HG02852 (cell line): Measurements from ENCODE around the gene WNT7A.

ENCODE experiments used
- ATAC-seq: cut with Tn5 transposase; IDR thresholded peaks from one replicate; pipeline ENCODE4 v1.9.1; 2021; ENCODE audit warnings: mild to moderate bottlenecking, moderate library complexity; ENCODE audit not compliant: unreplicated experiment

Gene WNT7A

DNA sequence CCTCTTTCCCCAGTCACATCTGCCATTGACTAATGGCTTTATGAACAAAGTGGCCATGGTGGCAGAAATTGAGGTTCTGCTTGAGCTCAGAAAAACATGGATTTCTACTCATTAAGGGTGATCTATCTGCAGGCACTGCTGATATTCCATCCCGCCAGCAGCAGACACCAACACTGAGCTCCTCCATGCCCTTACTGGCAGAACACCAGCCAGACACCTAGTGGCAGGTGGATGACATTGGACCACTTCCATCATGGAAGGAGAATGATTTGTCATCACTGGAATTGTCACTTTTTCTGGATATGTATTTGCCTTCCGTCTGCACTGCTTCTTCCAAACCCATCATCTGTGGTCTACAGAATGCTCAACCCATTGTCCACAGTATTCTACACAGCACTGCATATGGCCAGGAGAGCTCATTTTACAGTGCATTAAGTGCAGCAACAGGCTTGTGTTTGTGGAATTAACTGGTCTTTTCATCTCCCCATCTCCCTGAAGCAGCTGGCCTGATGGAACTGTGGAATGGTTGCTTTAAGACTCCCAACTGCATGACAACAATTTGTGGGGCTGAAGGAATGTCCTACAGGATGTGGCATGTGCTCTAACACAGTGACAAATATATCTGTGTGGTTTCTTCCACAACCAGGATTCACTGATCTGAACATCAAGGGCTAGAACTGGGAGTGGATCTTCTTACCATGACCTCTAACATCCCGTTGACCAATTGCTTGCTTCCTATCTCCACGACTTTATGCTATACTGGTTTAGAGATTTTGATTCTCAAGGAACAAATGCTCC is 103.4 kb downstream of the WNT7A start:
- ATAC-seq = no peak

DNA sequence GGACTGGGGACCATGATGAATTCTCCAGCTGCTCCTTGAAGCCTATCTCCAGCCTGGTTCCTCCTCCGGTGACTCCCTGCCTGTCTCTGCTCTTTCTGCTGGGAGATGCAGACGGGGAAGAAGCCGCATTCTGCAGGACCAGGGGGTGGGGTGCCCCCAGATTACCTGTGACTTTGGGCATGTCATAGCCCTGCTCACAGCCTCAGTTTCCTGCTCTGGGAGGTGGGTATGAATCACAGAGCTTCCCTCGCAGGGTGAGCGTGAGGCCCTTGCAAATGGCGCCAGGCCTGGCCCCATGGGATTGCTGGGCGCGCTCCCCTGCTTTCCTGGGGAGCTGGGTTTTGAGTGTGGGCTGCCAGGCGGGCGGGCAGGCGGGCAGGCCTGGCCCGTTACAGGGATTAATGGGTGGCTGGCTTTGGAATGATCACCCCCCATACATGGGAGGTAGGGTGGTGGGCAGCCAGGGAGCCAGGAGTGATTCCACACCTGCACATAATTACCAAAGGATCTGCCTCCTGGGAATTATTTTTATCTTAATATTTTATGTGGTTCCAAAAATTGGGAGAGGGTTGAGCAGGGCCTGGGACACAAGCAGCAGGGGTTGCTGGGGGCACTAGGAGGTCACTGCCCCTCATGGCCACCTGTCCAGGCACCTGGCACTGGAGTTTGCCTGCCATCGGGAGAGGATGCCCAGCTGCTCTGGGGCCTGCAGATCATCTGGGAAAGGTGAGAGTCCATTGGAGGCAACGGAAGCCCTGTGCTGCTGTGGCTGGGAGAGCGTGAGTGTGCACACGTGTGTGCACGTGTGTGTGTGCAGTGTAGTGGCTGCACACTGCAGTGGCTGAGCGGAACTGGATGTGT is 106.8 kb downstream of the WNT7A start:
- no peak for ATAC-seq

DNA sequence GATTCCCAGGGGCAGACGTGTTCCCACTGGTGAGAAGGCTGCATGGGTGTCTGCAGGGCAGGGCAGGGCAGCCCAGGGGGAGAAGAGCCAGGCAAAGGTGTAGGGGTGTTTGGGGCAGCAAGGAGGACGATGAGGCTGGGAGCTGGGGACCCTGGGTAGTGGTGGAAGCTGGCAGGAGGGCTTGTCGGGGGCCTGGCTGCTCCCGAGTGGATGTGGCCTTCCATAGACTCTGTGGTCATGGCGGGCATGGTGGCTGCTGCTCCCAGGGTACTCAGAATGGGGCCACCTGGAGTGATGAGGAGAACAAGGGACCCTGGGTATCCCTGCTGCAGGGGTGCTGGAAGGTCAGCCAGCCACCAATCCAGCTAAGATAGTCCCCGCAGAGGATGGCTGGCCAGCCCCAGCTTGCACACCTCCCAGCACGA is 107.5 kb downstream of the WNT7A start:
- no peak for ATAC-seq

DNA sequence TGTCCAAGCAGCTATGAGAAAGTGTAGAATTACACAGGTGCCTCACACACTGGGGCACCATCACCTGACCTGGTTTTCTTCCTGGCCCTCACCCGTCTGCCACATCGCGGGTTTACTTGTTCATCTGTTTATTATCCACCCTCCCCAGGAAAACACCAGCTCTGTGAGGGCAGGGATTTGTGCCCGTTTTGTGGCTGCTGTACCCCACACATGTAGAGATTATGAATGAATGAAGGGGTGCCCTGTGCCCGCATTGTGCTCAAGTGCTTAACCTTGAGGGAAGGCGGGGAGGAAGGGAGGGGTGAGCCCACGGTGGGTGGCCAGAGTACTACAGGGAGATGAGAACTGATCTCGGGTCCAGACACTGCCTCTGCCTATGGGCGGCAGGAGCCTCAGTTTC is 108.4 kb downstream of the WNT7A start:
- no peak for ATAC-seq

DNA sequence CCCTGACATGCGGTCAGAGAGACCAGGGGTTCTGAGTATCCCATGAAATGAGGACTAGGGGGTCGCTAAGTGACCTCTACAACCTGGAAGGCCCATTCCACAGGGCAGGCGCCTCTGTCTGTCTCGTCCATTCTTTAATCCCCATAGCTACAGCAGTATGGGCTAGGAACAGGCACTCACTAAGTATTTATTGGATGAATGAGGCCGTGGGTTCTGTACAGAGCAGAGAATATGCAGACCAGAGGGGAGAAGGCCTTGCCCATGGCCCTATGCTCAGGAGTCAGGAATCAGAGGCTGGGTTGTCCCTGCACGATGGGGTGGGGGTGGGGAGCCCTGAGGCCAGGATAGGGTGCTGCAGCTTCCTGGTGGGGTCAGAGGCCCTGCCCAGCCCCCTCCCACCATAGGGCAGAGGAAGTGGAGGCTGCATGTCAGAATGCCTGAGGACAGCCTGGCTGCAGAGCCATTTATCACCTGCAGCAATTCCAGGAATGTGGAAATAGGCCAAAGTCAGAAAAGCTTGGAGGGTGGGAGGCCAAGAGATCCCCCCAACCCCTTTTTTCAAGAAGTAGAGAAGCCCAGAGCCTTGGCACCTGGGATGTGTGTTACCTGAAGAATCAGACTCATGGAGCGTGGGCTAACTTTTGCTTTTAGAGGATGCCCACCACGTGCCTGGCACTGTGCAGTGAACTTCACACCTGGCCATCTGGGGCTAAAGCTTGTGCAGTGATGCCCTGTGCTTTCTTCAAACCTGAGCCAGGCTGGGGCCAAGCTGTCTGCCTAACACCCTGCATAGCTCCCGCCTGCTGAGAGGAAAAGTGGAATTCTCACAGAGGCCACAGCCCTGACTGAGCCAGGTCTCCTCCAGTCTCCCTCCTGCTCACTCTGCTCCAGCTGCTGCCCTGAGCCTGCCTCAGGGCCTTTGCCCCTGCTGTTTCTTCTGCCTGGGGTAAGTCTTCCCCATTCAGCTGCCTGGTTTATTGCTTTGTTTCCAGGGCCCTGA is 109.4 kb downstream of the WNT7A start:
- no peak for ATAC-seq

DNA sequence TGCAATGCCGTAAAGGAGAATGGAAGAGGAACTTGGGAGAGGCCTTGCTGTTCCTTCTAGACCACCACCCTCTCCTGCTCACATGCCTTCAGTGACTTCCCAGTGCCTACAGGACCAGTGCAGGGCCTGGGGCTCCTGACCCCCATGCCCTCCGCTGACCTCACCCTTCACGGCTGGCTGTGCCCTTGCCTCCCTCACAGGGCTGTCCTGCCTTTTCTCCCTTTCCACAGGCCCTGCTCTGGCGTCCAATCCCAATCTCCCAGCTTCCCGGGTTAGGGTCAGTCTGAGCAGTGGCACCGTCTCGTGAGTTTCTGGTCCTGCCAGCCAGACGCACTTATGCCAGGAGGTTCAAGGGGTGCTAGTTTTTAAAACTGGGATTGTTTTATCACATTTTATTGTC is 110.4 kb downstream of the WNT7A start:
- no peak for ATAC-seq

DNA sequence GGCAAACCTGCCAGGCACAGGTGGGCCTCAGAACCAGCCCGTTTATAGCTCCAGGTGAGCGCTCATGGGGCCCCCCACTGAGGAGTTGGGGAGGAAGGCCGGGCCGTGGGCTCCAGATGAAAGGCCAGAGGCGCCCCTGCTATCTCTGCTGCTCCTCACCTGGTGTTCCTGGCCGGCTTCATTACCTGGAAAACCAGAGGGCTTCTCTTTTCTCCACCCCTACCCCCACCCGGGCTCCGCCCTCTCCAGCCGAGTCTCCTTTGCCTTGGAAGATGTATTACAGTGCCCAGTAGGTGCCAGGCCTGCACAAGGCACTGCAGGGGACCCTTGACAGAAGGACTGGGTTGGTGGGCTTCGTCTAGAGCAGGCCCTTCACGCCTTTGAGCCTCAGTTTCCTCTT is 111.4 kb downstream of the WNT7A start:
- no peak for ATAC-seq

GRCh38 chr3:13767896-13768295 is 112.0 kb downstream of the WNT7A start:
- no peak for ATAC-seq

DNA sequence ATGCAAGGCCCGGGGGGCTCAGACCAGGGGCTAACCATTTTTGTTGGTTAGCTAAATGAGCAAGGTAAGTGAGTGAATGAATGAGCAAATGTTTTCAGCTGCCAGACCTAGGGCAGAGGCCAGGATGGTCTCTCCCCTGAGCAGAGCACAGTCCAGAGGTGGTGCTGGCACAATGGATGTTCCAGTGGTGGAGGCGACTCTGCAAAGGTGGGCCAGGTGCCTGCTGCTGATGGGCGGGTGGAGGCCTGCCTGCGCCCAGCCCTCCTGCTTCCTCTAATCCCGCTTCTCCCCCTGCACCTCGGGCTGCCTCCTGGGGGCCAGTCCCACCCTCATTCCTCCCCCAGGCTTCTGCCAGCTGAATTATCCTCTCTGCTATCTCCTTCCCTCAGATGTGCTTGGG is 112.8 kb downstream of the WNT7A start:
- ATAC-seq = no peak
